Vein endothelial cell (primary cell): ENCODE data around the gene KCNK4. TPM values are rescaled to one million over a fixed set of nuclear protein-coding genes. Genes with fewer than 3 reads are reported as not detected.

ENCODE experiments used
- small RNA-seq: library from RNA; depleted of rRNA; stranded (forward); fragments of <200 nt; gene quantifications from one replicate; pipeline ENCODE3, GENCODE V24; 2012
- total RNA-seq: library from RNA; depleted of rRNA; stranded (reverse); fragments of >200 nt; gene quantifications from 2 replicates; pipeline ENCODE4 v1.2.3, GENCODE V29; 2012

KCNK4 gene
- 0.10 TPM in 1 of 2 replicates, not detected in the other for total RNA-seq

GRCh38 chr11:64291262-64291751, at the start of gene KCNK4:
KCNK4 (plus strand) TSS chr11:64291302; CDS start chr11:64293019, 1,717 bp downstream.

GRCh38 chr11:64246871-64247728, 44.0 kb upstream of the KCNK4 start, which contains the start of gene PPP1R14B:
PPP1R14B (minus strand) TSS chr11:64246943; CDS start chr11:64246673, 270 bp downstream.

GRCh38 chr11:64251016-64251752, 39.9 kb upstream of the KCNK4 start, which contains the start of gene PLCB3:
PLCB3 (plus strand) TSS chr11:64251530; CDS start chr11:64251650, 120 bp downstream.

GRCh38 chr11:64284048-64284961, 6.8 kb upstream of the KCNK4 start, which contains the start of gene BAD:
BAD (minus strand) TSS chr11:64284665; CDS start chr11:64284368, 297 bp downstream.

GRCh38 chr11:64284962-64285884, 5.9 kb upstream of the KCNK4 start, which contains the start of gene GPR137:
GPR137 (plus strand) TSS chr11:64285848; CDS start chr11:64286525, 677 bp downstream.

GRCh38 chr11:64299847-64300648, 8.9 kb downstream of the KCNK4 start, which contains the start of gene CATSPERZ:
CATSPERZ (plus strand) TSS chr11:64300358; CDS start chr11:64300411, 53 bp downstream.

GRCh38 chr11:64305075-64305690, 14.1 kb downstream of the KCNK4 start, which contains the start of gene ESRRA:
ESRRA (plus strand) TSS chr11:64305524; CDS start chr11:64307180, 1,656 bp downstream.

GRCh38 chr11:64317325-64317960, 26.3 kb downstream of the KCNK4 start, which contains the start of gene TRMT112:
TRMT112 (minus strand) TSS chr11:64317559; CDS start chr11:64317526, 33 bp downstream.

GRCh38 chr11:64317961-64318765, 27.1 kb downstream of the KCNK4 start, which contains the start of gene PRDX5:
PRDX5 (plus strand) TSS chr11:64318121; CDS start chr11:64318216, 95 bp downstream.

GRCh38 chr11:64339754-64340408, 48.8 kb downstream of the KCNK4 start, which contains the start of gene CCDC88B:
CCDC88B (plus strand) TSS chr11:64340204; CDS start chr11:64340267, 63 bp downstream.

Small RNAs within 50 kb of the gene (small RNA-seq; reads per million reads assigned to genes)
- not detected for gene MIR7155
- not detected for gene RF00019

Other genes with a start within 250 kb of the KCNK4 start
- 17.0 and 37.6 TPM in 2 replicates for gene MACROD1, start 125.2 kb upstream of the KCNK4 start, total RNA-seq
- gene STIP1, start 105.1 kb upstream of the KCNK4 start, total RNA-seq: 212 and 271 TPM in 2 replicates
- 33.1 and 47.7 TPM in 2 replicates for gene FERMT3, start 84.6 kb upstream of the KCNK4 start, total RNA-seq
- gene TRPT1, start 65.1 kb upstream of the KCNK4 start, total RNA-seq: 29.9 and 43.1 TPM in 2 replicates
- 35.3 and 43.1 TPM in 2 replicates for gene NUDT22, start 65.0 kb upstream of the KCNK4 start, total RNA-seq
- gene DNAJC4, start 60.8 kb upstream of the KCNK4 start, total RNA-seq: 9.4 and 18.3 TPM in 2 replicates
- gene VEGFB, start 56.7 kb upstream of the KCNK4 start, total RNA-seq: 12.5 and 23.2 TPM in 2 replicates
- gene FKBP2, start 50.2 kb upstream of the KCNK4 start, total RNA-seq: 27.3 and 30.7 TPM in 2 replicates
- 256 and 260 TPM in 2 replicates for gene PPP1R14B, start 44.4 kb upstream of the KCNK4 start, total RNA-seq
- 50.0 and 54.9 TPM in 2 replicates for gene PLCB3, start 39.8 kb upstream of the KCNK4 start, total RNA-seq
- gene BAD, start 6.6 kb upstream of the KCNK4 start, total RNA-seq: 59.6 and 75.5 TPM in 2 replicates
- gene GPR137, start 5.5 kb upstream of the KCNK4 start, total RNA-seq: 15.5 and 16.3 TPM in 2 replicates
- 0.38 TPM in 1 of 2 replicates, not detected in the other for gene CATSPERZ, start 9.1 kb downstream of the KCNK4 start, total RNA-seq
- 40.7 and 50.0 TPM in 2 replicates for gene ESRRA, start 14.2 kb downstream of the KCNK4 start, total RNA-seq
- gene TRMT112, start 26.3 kb downstream of the KCNK4 start, total RNA-seq: 124 and 155 TPM in 2 replicates
- 154 and 168 TPM in 2 replicates for gene PRDX5, start 26.8 kb downstream of the KCNK4 start, total RNA-seq
- 1.7 and 2.3 TPM in 2 replicates for gene CCDC88B, start 48.9 kb downstream of the KCNK4 start, total RNA-seq
- 44.4 and 52.3 TPM in 2 replicates for gene RPS6KA4, start 67.9 kb downstream of the KCNK4 start, total RNA-seq